DND-41 (cell line): ENCODE measurements around the gene ZNF296.
A peak's percentile ranks its signal among the peaks of the same experiment; 100 is the strongest.

Source experiments
- ATAC-seq: fragments of 200-7000 bp; cut with Tn5 transposase; 3 replicates; pipeline ENCODE4 v1.9.1; 2021; ENCODE audit warnings: low read depth; ENCODE audit not compliant: insufficient read depth
- DNase-seq: peaks from one replicate; pipeline ENCODE4 v3.0.0-alpha.2; 2020
- H2AFZ ChIP-seq: 2 replicates; pipeline ENCODE4 v1.6.0; 2012; ENCODE audit warnings: low read depth, low read length
- H3K27ac ChIP-seq: 2 replicates; pipeline ENCODE4 v1.5.1; 2012; ENCODE audit warnings: low read length, inconsistent platforms
- H3K27me3 ChIP-seq: fragments of 200-600 bp; sonication (generic); 2 replicates; pipeline ENCODE4 v1.6.0; 2012; ENCODE audit warnings: low read length, mild to moderate bottlenecking, inconsistent platforms; ENCODE audit not compliant: insufficient read depth, poor library complexity
- H3K36me3 ChIP-seq: 2 replicates; pipeline ENCODE4 v1.5.1; 2012; ENCODE audit warnings: low read length, inconsistent platforms; ENCODE audit not compliant: insufficient read depth
- H3K4me1 ChIP-seq: 2 replicates; pipeline ENCODE4 v1.5.1; 2012; ENCODE audit warnings: mild to moderate bottlenecking, low read length; ENCODE audit not compliant: insufficient read depth
- H3K4me2 ChIP-seq: 2 replicates; pipeline ENCODE4 v1.6.0; 2012; ENCODE audit warnings: mild to moderate bottlenecking, moderate library complexity, low read length, inconsistent platforms; ENCODE audit not compliant: insufficient read depth
- H3K4me3 ChIP-seq, 2 experiments: fragments of 200-600 bp in 1 of 2; shearing (Covaris generic) in 1 of 2; 2 replicates each; pipeline ENCODE4 v1.5.1; 2012 to 2016; ENCODE audit warnings: inconsistent platforms in 2 of 2, low read length in 2 of 2, mild to moderate bottlenecking in 2 of 2, low read depth in 1 of 2, moderate library complexity in 1 of 2
- H3K79me2 ChIP-seq: 2 replicates; pipeline ENCODE4 v1.6.0; 2012; ENCODE audit warnings: low read length, inconsistent platforms; ENCODE audit not compliant: insufficient read depth
- H3K9ac ChIP-seq: 2 replicates; pipeline ENCODE4 v1.6.0; 2012; ENCODE audit warnings: low read depth, mild to moderate bottlenecking, inconsistent platforms, low read length, moderate library complexity
- H3K9me3 ChIP-seq: 2 replicates; pipeline ENCODE4 v1.5.1; 2012; ENCODE audit warnings: low read length, moderate library complexity, mild to moderate bottlenecking, inconsistent platforms; ENCODE audit not compliant: insufficient read depth, severe bottlenecking
- H4K20me1 ChIP-seq: 2 replicates; pipeline ENCODE4 v1.6.0; 2012; ENCODE audit warnings: low read length; ENCODE audit not compliant: insufficient read depth
- EZH2 ChIP-seq: IDR thresholded peaks from 3 replicates; pipeline ENCODE4 v1.6.1; 2012; ENCODE audit warnings: borderline replicate concordance, low read depth, mild to moderate bottlenecking, moderate library complexity, low read length, inconsistent platforms; ENCODE audit not compliant: severe bottlenecking
- TF ChIP-seq, protein P1 (sequence below): IDR thresholded peaks from 2 replicates; pipeline ENCODE4 v1.5.1; 2012; ENCODE audit warnings: borderline replicate concordance, low read length, moderate library complexity, mild to moderate bottlenecking; ENCODE audit not compliant: poor library complexity, severe bottlenecking; ENCODE audit errors: extremely low read depth

Gene ZNF296

DNA sequence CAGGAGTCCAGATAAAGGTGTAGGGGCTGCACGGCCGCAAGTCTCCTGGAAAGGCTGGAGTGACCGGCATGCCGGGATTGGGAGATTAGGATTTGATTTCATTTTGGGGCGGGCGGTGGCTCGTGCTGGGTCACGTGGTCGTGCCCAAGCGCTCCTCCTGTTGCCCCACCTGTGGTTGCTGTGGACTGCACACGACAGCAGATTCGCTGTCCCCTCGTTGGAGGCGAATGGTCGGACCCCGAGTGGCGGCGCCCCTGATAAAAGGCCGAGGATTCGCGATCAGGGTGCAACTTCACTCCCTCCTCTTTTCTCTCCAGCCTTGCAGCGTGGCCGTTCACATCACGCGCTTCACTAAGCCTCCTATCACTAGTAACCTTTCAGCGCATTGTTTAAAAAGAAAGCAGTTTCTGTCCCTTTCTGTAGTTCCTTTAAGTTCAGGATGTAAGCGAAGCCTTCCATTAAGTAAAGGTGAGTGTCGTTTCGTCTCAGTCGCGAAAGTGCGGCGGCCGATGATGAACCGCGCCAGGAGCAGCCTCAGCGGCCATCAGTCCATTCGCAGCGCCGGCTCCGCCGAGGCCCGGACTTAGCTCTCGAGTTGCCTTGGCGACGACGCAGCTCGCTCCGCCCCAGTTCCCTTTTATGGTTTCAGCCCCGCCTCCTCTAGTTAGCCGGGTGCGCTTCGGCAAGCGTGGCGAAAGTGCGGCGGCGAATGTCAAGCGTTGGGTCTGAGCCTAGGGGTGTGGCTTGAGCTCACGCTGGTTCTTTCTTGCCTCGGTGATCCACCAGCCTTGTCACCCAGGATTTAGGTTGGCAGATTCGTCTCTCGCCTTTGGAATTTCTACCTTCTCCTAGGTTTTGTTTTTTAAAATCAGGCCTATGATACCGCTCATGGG lies 15.0 kb upstream of the ZNF296 start:
- H3K36me3 ChIP-seq = peaks cover 41% of the 10 kb centered on the region
- peak overlapping the region; percentile 92; the same call in 1 of the 2 replicates for H3K4me2 ChIP-seq
- H3K4me3 ChIP-seq = no peak overlapping the region
- TF ChIP-seq EZH2 = no peak
- TF ChIP-seq, protein P1, sequence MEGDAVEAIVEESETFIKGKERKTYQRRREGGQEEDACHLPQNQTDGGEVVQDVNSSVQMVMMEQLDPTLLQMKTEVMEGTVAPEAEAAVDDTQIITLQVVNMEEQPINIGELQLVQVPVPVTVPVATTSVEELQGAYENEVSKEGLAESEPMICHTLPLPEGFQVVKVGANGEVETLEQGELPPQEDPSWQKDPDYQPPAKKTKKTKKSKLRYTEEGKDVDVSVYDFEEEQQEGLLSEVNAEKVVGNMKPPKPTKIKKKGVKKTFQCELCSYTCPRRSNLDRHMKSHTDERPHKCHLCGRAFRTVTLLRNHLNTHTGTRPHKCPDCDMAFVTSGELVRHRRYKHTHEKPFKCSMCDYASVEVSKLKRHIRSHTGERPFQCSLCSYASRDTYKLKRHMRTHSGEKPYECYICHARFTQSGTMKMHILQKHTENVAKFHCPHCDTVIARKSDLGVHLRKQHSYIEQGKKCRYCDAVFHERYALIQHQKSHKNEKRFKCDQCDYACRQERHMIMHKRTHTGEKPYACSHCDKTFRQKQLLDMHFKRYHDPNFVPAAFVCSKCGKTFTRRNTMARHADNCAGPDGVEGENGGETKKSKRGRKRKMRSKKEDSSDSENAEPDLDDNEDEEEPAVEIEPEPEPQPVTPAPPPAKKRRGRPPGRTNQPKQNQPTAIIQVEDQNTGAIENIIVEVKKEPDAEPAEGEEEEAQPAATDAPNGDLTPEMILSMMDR = no peak
- no peaks in the 10 kb centered on the region for H3K9me3 ChIP-seq
- ATAC-seq (no peak), DNase-seq (no peak)
- no peak overlapping the region; the same call in 1 of the 2 replicates for H3K9ac ChIP-seq
- H3K4me1 ChIP-seq = peaks cover 40% of the 10 kb centered on the region
- H3K79me2 ChIP-seq = peaks cover 52% of the 10 kb centered on the region
- H4K20me1 ChIP-seq = peaks cover 38% of the 10 kb centered on the region
- H3K27me3 ChIP-seq = no peaks in the 10 kb centered on the region
- H2AFZ ChIP-seq = no peak overlapping the region
- H3K27ac ChIP-seq = no peak overlapping the region

DNA sequence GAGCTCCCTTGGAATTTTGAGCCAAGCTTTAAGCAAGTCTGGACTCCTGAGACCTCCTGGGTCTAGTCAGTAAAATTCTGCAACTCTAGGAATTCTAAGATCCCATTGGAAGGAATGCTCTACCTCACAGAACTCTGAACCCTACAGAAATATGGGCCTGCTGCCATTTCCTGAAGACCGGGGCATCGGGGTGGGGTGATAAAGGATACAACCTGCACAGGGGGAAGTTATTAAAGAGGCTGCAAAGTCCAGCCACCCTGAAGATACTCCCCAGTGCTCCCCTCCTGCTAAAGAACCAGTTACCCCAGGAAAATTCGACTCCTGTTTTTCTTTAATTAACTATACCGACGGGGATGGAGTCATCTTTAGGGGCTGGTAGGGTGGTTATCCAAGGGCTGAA lies 14.3 kb upstream of the ZNF296 start:
- H3K36me3 ChIP-seq = peaks cover 43% of the 10 kb centered on the region

DNA sequence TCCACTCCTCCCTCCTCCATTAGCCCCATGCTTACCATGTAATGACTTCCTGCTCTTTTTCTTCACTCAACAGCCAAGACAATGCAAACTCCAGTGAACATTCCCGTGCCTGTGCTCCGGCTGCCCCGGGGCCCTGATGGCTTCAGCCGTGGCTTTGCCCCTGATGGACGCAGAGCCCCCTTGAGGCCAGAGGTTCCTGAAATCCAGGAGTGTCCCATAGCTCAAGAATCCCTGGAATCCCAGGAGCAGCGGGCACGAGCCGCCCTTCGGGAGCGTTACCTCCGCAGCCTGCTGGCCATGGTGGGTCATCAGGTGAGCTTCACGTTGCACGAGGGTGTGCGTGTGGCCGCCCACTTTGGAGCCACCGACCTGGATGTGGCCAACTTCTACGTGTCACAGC lies 13.8 kb upstream of the ZNF296 start:
- Histone ChIP-seq H3K4me2 (no peak overlapping the region), H3K9me3 (no peaks in the 10 kb centered on the region), H3K36me3 (peaks cover 43% of the 10 kb centered on the region), H4K20me1 (peaks cover 27% of the 10 kb centered on the region), H3K27ac (no peak overlapping the region), H3K4me3 (no peak overlapping the region), H3K79me2 (peaks cover 46% of the 10 kb centered on the region), H3K4me1 (peaks cover 27% of the 10 kb centered on the region), H2AFZ (no peak overlapping the region), H3K9ac (no peak overlapping the region), H3K27me3 (no peaks in the 10 kb centered on the region)
- DNase-seq = no peak
- no peak for ATAC-seq
- TF ChIP-seq, protein P1 = no peak
- TF ChIP-seq EZH2 = no peak

More for the DNA sequence above, 14.3 kb upstream of the ZNF296 start:
- H3K9ac ChIP-seq = no peak overlapping the region
- no peaks in the 10 kb centered on the region for H3K9me3 ChIP-seq
- DNase-seq (no peak), ATAC-seq (no peak)
- H3K4me2 ChIP-seq = no peak overlapping the region
- H4K20me1 ChIP-seq = peaks cover 33% of the 10 kb centered on the region
- H3K79me2 ChIP-seq = peaks cover 47% of the 10 kb centered on the region
- H3K27ac ChIP-seq = no peak overlapping the region
- no peaks in the 10 kb centered on the region for H3K27me3 ChIP-seq
- TF ChIP-seq EZH2 = no peak
- TF ChIP-seq, protein P1 = no peak
- H3K4me3 ChIP-seq = no peak overlapping the region
- H3K4me1 ChIP-seq = peaks cover 33% of the 10 kb centered on the region
- no peak overlapping the region for H2AFZ ChIP-seq
